Right ventricle myocardium superior (tissue), 1 donor: ENCODE results near the gene SGSM2. TPM values are rescaled to one million over a fixed set of nuclear protein-coding genes. Genes with fewer than 3 reads are reported as not detected.
A peak's percentile ranks its signal among the peaks of the same experiment; 100 is the strongest.

ENCODE experiments used
- ATAC-seq: fragments of 200-7000 bp; cut with Tn5 transposase; one replicate; pipeline ENCODE4 v1.9.1; 2020; ENCODE audit warnings: mild to moderate bottlenecking; ENCODE audit not compliant: poor library complexity
- DNase-seq: peaks from one replicate; pipeline ENCODE4 v3.0.0-alpha.2; 2020
- intact Hi-C: fragments of 100-400 bp; cut with DNase I; formaldehyde crosslinking; loops from one replicate; pipeline ENCODE4 v1.11.2; 2022
- total RNA-seq: library from RNA; stranded (reverse); fragmentation: NEBNext Ultra II Directional; extraction: Animal tissue kit (Norgen Biotek cat#: 25700); gene quantifications from one replicate; pipeline ENCODE4 v1.2.1, GENCODE V29; 2021
- donor health status: DM: no; HTN: yes; CAD: no; lungs with severe emphysema.

Gene SGSM2
- total RNA-seq, 1 donor from 2014 or later, result 23.0 TPM

DNA sequence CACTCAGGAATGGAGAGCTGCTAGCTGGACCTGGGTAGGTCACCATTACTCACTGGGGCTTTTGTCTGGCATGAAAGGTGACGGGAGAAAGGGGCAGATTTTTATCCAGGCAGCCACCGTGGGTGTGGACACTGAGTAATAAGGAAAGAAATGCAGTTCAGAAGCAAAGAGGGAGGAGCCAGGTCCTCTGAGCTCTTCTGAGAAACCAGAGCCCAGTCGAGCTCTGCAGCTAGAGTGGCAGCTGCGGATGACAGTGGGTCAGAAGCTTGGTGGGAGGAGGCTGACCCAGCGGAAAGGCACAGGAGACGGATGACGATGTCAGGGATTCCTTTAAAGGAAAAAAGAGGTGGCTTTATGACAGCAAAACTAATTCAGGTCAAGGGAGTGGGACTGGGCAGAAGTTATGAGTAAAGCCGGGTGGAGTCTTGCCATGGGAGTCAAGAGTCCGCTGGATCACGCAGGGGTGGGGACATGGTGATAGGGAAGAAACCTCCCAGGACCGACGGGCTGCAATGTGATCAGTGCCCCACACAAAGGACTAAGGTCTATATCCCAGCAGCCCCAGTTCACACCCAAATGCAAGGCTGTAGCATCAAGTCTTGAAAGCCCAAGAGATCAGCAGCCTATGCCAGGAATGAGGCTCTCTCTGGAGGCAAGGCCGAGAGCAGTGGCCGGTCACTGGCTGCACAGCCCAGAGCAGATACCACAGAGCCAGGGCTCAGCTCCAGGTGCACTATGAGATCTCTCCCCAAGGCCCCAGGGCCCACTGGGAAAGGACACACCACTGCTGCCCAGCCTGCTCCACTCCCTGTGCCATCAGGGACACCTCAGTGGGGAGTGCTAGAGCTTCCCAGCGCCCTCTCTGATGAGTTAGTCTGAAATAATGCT lies 69.8 kb downstream of the SGSM2 start:
- DNase-seq (no peak), ATAC-seq (peak; percentile 50)
- intact Hi-C loops, result no loop called here

DNA sequence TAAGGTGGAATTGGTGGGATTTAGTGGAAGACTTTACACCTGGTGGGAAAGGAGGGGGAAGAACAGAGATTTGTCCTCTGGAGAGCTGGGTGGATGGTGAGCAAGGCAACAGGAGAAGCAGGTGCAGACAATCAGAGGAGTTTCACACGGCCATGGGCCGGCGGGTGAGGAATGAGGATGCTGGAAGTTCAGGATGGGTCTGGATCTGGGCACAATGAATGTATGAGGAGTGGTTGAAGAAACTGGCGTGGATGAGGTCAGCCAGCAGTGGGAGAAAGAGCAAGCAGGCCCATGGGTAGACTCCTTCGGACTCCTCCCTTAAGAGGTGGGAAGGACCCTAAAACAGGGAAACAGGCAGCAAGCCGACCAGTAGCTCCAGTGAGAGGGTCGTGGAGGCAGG lies 73.7 kb downstream of the SGSM2 start:
- DNase-seq (no peak), ATAC-seq (no peak)
- intact Hi-C loops, result no loop called here

DNA sequence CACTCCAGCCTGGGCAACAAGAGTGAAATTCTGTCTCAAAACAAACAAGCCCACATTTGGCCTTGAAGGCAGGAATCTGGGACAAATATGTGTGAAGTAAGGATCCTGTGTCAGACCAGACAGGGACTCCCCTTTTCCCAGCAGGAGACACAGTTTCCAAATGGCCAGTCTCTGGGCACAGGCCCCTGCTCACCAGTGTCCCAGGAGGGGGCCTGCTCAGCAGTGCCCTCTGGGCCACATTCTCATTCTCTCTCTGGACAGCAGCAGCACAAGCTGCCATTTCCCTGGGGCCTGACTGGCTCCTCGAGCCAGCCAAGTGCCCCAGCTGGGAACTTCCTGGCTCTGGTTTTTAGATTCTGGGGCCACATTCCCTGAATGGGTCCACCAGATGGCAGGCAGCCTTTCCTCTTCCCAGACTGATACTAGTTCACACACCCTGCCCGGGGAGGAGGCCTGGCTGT lies 75.3 kb downstream of the SGSM2 start:
- DNase-seq (peak; percentile 50), ATAC-seq (peak; percentile 43)
- intact Hi-C loops, result no loop called here

DNA sequence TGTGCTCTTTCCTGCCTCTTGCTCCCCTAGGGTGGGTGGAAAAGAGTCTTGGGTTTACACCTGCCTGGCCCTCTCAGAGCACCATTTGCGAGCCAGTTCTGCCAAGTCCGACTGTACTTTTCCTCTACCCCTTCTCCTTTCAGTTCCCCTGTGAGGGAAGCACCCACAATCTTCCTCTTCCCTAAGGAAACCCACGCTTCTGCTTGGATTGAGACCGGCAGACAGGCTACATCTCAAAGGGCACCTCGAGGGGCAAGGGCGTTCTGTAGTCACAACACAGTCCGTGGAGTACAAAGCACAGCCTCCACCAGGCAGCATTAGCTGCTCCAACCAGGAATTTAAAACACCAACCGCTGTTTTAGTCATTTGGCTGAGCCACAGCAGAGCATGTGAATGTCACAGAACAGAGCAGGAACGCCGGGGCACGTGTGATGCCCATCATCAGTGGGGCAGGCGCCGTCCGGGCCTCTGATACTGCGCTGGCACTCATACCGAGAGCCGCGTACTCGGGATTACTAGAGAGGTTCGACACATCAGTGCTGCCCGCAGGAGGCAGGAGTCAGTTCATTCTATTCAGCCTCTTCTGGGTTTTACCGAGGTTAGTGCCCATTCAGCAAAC lies 77.3 kb downstream of the SGSM2 start:
- intact Hi-C loops, result no loop called here
- DNase-seq (peak; percentile 38), ATAC-seq (no peak)

DNA sequence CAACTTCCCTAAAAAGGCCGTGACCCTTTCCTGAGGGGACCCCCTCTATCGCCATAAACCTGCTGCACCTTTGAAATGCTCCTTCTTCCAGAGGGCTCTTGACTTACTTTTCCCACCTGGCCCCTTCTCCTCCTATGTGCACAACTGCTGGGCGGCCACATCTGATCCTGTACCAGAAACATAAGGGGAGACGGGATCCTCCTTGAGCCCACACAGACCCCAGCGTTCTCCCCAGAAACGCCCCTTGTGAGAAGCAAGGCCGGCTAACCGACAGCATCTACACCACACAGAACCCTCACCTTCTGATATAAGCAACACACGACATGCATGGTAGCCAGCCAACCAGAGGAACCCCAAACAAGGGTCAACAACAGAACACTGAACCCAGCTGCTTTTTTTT lies 77.8 kb downstream of the SGSM2 start:
- peak; percentile 20 for DNase-seq
- intact Hi-C loops, result no loop called here

DNA sequence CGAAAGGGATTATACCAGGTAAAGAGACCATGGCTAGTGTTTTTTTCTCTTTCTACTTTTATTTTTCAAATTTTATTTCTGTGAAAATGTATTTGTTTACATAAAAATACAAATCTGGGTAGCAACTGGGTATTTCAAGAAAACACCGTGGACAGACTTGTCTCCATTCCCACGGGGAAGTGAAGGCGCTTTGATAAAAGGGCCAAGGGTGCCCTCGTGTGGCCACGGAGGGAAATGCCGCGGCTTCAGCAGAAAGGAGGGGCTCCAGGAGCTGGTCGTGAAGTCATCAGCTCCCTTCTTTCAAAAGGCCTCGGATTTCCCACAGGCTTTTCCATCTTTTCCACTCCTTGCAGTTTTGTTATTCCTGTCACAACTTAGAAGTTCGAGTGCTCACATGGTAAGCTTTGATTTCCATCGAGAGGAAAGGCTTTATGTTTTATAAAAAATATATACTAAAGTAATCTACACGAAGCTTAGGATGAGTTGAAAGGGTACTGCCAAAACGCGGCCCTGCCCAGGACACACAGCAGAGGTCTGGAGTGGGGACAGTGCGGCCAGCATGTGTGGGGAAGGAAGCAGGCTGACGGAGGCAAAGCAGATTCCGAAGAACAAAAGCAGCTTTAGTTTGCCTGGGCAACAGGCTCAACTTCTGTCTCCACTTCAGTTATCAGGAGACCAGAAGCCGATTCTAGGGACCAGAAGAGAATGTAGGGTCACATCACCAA lies 78.9 kb downstream of the SGSM2 start:
- peak; percentile 81 for ATAC-seq
- intact Hi-C loops, result loop anchor here (2.0 kb wide), 1 partner anchor 33 kb away; no protein-coding TSS in a partner anchor

More for the DNA sequence above, 77.8 kb downstream of the SGSM2 start:
- ATAC-seq, result no peak

DNA sequence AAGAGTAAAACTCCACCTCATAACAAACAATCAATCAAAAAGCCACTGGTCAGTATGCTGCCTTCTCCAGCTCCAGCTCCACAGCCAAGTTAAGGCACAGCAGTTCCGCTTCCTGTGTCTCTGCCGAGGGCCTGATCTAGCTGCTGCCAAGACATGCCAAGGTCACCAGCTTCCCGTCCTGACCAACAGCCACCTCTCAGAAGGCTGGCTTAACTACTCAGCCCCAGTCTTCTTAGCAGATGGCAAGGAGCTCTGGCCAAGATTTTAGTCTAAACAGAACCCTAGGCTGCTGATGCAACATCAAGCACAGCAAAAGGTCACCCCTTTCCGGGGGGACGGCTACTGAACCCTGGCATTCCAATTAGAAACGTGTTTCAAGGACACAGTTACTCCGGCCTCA lies 81.3 kb downstream of the SGSM2 start:
- DNase-seq, result no peak
- peak; percentile 61 for ATAC-seq
- intact Hi-C loops, result no loop called here

More for the DNA sequence above, 78.9 kb downstream of the SGSM2 start:
- peak; percentile 94 for DNase-seq

DNA sequence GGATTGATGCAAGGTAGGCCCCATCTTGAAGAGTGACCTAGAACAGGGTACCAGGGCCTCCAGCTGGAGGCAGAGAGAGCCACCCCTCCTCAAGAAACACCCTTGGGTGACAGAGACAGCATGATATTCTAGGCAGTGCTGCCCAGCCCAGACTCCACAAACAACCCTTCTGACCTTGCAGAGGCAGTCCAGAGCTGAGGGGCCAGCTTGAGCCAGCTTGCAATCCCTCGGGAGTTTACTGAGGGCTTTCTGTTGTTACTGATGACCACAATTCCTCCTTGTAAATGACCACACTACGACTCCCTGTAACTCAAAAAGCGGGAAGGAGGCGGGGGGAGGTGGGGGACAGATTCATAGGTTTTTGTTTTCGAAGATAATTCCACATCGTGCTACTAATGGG lies 82.2 kb downstream of the SGSM2 start:
- DNase-seq (no peak), ATAC-seq (peak; percentile 30)
- intact Hi-C loops, result no loop called here

DNA sequence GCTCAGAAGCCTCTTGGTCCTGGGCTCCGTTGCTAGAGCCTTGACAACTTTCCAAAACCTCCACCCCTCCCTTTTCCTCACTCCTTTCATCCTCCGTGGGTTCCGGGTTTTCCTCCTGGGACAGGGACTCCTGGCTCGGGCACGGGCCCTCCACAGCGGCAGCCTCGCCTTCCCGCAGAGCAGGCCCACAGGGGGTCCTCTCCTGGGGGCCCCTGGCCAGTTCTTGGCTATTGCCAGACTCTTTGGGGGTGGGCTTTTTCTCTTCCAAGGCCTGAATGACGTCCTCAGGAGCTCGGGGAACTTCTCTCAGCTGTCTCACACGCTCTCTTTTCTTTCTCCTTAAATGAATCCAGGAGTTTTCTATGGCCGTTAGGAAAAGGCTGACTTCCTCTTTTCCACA lies 82.9 kb downstream of the SGSM2 start:
- intact Hi-C loops, result no loop called here
- ATAC-seq (no peak), DNase-seq (no peak)

DNA sequence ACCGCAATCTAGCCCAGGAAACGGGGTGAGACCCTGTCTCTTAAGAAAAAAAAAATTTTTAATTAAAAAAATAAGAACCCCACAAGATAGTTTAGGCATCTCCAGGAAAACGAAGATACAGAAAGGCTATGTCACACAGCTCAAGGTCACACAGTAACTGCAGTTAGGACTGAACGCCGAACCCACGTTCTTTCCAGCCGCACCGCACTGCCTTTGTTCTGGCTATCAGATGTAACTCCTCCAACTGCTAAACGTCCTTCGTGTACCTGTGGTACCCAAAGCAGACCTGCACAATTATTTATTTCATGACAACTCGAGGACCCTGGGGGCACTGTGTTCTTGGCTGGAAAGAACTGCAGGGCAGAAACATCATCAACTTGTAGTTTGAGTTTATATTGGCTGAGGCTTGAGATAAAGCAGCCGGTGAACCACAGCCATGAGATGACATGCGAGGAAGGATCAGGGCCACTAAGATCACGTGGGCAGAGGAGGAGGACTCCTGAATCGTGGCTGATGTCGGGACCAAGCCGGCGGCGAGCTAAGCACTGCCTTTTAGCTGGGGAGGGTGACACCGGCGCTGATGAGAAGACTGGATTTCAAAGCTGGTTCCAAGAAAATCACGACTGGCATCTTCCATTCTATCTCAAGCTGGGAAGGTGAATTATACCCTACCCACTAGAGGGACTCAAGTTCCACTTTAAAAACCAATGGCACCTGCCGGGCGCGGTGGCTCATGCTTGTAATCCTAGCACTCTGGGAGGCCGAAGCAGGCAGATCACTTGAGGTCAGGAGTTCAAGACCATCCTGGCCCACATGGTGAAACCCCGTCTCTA lies 84.2 kb downstream of the SGSM2 start:
- intact Hi-C loops, result no loop called here
- DNase-seq (no peak), ATAC-seq (no peak)

DNA sequence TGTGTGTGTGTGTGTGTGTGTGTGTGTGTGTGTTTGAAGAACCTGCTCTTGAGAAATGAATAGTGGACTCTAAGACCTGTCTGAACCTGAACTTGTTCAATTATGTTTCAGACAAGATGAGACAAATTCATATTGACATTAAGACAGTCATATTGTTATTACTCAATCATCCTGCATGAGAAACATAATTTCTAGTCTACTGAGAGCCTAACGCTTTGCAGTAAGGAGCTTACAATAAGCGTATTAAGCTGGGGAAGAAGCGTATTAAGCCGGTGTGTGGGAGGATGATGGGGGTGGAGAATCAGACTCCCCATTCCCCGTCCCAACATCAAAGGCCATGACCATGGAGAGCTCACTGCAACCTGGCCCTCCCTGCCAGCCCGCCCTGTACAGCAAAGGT lies 86.0 kb downstream of the SGSM2 start:
- DNase-seq (no peak), ATAC-seq (no peak)
- intact Hi-C loops, result no loop called here

DNA sequence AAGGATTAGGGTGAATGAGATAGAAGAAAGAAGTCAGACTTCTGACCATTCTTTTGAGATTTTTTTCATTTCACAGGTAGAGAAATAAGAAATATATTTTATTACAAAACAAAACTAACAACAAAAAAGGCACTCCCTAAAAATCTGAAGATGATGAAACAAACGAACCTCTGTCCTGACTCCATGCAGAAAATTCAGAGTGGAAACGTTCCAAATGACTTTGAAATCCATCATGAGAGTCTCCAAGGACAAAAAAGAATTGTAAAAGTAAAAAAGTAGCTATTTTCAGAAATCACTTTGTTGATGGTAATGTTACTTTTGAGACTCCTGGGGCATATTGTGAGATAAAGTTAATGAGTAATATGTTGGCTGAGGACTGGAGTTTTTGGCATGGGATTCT lies 89.9 kb downstream of the SGSM2 start:
- DNase-seq (no peak), ATAC-seq (no peak)
- intact Hi-C loops, result no loop called here

DNA sequence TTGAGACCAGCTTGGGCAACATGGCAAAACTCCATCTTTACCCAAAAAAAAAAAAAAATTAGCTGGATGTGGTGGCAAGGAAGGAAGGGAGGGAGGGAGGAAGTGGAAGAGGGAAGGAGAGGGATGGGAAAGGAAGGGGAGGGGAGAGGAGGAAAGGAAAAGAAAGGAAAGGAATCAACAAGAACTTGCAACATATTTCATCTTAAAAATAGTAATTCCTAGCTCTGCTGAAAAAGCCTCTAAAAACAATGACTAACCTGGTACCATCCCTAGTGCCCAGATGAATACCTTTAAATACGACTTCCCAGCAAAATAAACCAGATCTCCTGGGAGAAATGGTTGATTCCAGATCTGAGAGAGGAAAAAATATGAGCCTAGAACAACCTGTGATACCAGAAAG lies 90.6 kb downstream of the SGSM2 start:
- intact Hi-C loops, result no loop called here
- ATAC-seq (no peak), DNase-seq (no peak)

Other genes starting within 250 kb of the SGSM2 start
- gene SMG6, start 33.7 kb upstream of the SGSM2 start, total RNA-seq, result 19.3 TPM
- gene SRR, start 33.6 kb upstream of the SGSM2 start, total RNA-seq, result 8.3 TPM
- gene TSR1, start 1.0 kb upstream of the SGSM2 start, total RNA-seq, result 19.4 TPM
- 10.1 TPM for gene MNT, start 63.6 kb downstream of the SGSM2 start, total RNA-seq
- gene METTL16, start 174.4 kb downstream of the SGSM2 start, total RNA-seq, result 16.7 TPM